Stimulated activated CD8-positive, alpha-beta memory T cell treated with anti-CD3 and anti-CD28 coated beads, Interleukin-4, amount 100 ng/mL, for 1 hour (primary cell): Measurements from ENCODE around the gene FRMPD1.
"Not testable (repeated sequence)": the region's sequence is repeated elsewhere in the genome, so short reads cannot be mapped to it uniquely, and the experiment has no call there.

Source experiments
- DNase-seq, 2 donors: peaks; one replicate each; pipeline ENCODE4 v3.0.0-alpha.2; 2020; ENCODE audit warnings: low read depth in 2 of 2, low spot score in 1 of 2

The FRMPD1 gene

DNA sequence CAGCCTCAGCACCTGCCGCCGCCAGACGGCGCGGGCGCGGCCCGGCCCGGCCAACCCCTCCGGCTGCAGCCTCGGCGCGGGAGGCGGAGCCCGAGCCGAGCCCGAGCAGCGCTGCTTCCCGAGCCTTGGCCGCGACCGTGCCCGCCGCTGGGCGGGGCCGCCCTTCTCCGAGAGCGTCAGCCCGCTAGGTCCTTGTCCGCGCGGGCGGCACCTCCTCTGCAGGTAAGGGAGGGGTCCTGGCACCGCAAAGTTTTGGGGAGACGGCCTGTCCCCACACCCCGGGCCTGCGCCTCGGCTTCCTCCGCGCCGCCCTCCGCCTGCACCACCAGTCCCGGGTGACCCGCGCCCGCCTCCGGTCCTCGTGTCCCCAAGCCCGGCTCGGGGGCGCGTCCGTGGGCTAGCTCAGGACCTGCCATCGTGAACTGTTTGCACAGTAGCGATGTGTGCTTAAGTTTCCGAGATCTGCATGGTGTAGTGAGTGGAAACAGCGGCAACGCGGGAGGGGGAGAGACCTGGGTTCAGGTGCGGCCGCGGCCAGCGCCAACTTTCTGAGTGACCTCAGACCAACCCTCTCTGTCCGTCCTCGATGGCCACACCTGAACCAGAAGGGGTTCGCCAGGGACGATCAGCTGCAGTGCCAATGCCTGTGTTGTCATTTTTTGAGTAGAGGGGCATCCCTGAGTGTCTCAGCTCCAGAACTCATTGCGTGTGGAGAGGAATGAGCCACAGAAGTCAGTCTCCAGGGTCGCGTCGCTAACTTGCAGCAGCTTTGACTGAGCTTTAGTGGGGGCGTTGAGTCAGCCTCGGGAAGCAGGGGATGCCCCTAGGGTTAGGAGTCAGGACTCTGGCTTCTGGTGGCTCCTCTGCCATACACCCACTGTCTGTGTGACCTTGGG, at the start of gene FRMPD1:
FRMPD1 (plus strand) TSS at position 82 of the 896 bp plus-strand sequence. CDS start 41,688 bp downstream, outside the sequence.
- DNase-seq = peak in 1 of 2 donors; percentile 6

DNA sequence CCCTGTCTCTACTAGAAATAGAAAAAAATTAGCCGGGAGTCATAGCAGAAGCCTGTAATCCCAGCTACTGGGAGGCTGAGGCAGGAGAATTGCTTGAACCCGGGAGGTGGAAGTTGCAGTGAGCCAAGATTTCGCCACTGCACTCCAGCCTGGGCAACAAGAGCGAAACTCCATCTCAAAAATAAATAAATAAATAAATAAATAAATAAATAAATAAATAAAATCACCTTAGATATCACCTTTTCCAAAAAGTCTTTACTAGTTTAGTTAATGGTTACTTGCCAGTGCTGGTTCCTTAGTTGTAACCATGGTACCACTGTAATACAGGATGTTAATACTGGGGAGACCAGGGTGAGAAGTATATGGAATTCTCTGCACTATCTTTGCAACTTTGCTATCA, 48.7 kb upstream of the FRMPD1 start:
- DNase-seq = not testable (repeated sequence)

GRCh38 chr9:37602817-37603216, 47.9 kb upstream of the FRMPD1 start:
- DNase-seq = no peak

DNA sequence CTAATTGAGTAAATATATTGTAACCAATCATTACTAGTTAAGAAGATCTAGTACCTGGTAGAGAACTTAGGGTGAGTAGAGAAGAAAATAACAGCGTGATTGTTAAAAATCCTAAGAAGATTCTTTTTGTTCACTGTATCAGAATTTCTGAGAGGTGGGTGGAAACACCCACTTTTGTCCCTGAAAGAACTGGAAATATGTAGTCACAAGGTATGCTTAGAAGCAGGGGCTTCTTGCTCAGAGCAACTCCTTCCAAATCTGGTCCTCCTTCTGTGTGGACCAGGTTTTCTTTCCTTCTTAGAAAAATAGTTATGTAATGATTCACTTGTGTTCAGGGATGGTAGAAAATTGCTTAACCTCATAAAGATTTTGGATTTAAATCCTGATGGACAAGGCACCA, 46.5 kb upstream of the FRMPD1 start:
- no peak for DNase-seq

GRCh38 chr9:37608250-37608649, 42.5 kb upstream of the FRMPD1 start:
- DNase-seq = no peak

DNA sequence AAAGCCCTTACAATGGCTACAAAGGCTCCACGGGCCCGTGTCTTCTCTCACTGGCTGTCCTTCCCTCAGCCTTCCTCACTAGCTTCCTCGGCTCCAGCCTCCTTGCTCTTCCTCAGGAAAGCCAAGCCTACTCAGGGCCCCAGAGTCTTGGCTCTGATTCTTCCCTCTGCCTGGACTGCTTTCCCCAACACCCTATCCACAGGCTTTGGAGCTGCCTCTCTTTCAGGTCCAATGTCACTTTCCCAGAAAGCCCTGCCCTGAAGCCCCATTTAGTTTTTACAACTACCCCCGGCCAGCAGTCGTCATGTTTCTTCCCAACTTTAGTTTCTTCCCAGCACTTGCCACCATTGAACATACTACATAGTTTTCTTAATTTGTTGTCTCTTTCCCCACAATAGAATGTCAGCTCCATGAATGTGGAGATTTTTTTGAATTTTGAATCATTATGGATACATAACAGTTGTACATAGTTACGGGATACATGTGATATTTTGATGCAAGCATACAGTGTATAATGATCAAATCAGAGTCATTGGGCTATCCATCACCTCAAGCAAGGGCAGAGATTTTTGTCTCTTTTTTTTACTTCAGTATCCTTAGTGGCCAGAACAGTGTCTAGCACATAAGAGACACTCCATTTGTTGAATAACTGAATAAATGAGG, 40.9 kb upstream of the FRMPD1 start:
- DNase-seq = no peak

DNA sequence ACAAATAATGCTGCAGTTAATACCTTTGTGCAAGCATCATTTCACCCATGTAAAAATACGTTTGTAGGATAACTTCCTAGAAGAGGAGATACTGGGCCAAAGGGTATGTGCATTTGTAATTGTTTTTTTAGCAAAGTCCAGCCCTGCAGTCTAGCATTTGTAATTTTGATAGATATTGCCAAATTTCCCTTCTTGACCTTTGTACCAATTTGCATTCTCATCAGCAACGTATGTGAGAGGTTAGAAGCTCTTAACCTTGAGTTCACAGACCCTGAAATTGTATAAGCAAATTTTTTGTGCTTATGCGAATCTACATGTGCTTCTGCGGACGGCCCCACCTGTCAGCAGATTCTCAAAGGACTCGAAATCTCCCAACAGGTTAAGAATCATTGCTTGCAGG, 39.7 kb upstream of the FRMPD1 start:
- no peak for DNase-seq

- DNase-seq = no peak
Measured at GRCh38 chr9:37611961-37612360, 38.8 kb upstream of the FRMPD1 start.

DNA sequence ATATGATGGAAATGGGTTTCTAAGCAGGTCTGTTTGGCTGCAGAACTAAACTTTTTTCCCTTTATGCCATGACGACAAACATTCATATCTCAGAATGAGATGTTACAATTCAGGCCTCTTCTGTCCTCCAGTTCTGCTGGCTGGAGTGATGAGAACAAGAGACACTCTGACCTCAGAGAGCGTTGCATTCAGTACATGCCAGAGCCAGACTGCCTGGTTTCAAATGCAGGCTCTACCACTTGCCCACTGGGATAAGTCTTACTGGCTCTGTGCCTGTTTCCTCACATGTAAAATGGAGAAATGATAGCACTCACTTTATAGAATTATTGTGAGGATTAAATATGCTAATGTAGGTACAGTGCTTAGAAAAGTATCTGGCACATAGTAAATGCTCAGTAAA, 33.6 kb upstream of the FRMPD1 start:
- no peak for DNase-seq

DNA sequence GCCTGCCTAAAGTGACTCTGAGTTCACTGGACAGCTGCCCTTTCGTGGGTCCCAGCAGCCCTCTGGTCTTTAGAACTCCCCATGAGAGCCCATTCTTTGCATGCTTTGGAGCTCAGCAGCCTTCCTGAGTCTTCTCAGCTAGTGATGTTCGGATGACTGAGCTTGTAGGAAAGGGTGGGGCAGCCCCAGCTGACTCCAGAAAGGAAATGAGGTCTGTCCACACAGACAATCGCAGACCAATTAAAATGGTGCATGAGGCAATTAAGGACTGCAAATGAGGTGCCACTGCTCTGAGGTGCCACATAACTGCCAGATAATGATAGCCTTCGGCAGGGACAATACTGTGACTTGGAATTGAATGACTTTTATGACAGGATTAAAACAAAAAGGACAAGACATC, 32.9 kb upstream of the FRMPD1 start:
- DNase-seq = no peak

- no peak for DNase-seq
Measured at GRCh38 chr9:37618817-37619216, 31.9 kb upstream of the FRMPD1 start.

DNA sequence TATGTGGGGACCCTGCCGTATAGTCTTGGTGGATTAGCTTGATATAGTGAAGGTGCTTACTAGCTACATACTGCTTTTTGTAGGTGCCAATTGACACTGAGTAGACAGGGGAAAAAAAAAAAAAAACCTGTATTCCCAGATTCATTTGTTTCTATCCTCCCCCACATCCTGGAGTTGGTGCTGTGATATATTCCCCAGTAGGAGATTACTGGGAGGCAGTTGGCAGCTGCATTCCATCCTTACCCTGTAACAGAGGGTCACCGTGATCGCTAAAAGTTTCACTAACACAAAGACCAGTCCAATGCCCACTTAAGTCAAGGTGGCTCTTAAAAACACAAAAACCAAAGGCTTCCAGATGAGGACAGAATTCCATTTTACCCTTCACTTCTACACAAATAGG, 30.9 kb upstream of the FRMPD1 start:
- DNase-seq = no peak

GRCh38 chr9:37620396-37620795, 30.4 kb upstream of the FRMPD1 start:
- no peak for DNase-seq

GRCh38 chr9:37621273-37622121, 29.3 kb upstream of the FRMPD1 start:
- DNase-seq = no peak

DNA sequence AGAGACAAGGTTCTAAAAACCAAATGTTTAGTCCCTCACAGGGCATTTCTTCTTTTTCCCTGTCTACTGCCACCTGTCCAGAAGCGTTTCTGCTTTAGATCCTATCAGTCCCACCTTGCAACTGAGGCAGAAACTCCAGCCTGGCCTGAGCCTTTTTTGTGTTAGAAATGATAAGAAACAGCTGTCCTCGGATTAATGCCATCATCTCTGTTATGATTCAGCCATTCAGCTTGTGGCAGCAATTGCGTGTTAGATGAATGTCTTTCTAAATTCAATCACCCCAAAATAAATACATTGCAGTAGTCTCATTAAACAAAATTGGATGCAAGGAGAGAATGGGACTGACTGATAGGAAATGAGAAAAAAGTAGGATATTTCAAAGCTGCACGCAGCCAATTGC, 28.3 kb upstream of the FRMPD1 start:
- DNase-seq = no peak

DNA sequence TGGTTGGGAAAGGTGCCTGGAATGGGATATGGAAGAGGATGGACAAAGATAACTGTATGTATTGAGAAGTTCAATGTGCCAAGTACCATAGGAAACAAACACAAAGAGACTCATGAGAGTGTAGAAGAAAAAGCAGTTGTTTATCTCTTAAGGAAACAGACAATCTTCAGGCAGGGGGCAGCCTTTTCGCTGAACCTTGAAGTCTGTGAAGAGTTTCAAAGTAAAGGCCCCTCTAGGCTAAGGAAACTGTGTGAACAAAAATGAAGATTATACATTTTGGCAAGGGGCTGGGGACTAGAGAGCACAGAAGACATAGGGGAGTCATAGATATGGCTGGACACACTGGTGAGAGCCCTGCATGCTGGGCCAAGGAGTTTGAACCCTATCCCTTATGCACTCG, 27.5 kb upstream of the FRMPD1 start:
- DNase-seq = no peak

- DNase-seq = no peak
Measured at GRCh38 chr9:37624073-37624472, 26.7 kb upstream of the FRMPD1 start.

GRCh38 chr9:37625036-37625757, 25.6 kb upstream of the FRMPD1 start:
- no peak for DNase-seq

GRCh38 chr9:37625758-37626147, 25.0 kb upstream of the FRMPD1 start:
- no peak for DNase-seq

GRCh38 chr9:37626708-37627292, 24.0 kb upstream of the FRMPD1 start:
- no peak for DNase-seq

DNA sequence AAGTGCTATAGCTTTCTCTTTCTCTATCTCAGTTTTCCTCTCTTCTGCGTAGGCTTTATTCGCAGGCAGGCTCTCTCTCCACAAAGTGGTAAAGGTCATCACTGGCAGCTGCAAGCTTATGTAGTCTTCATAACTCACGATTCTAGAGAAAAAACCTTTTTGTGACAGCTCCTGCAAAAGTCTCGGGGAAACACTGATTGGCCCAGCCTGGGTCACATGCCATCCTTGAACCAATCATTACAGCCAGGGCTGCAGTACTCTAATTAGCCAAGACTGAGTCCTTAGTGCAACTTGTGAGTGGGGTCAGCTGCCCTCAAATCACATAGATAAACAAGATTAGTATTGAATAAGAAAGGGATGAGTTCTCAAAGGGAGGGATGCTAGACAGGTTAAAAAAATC, 18.3 kb upstream of the FRMPD1 start:
- no peak for DNase-seq
